Pulmonary artery endothelial cell (primary cell): ENCODE results near the gene UBE2U. TPM values are rescaled to one million over a fixed set of nuclear protein-coding genes. Genes with fewer than 3 reads are reported as not detected.
"Not testable (repeated sequence)": the region's sequence is repeated elsewhere in the genome, so short reads cannot be mapped to it uniquely, and the experiment has no call there.

Experiments
- DNase-seq: peaks from one replicate; pipeline ENCODE4 v3.0.0-alpha.2; 2011; ENCODE audit warnings: low read depth, low spot score
- total RNA-seq: library from RNA; depleted of rRNA; stranded (reverse); fragments of >200 nt; gene quantifications from 2 replicates; pipeline ENCODE4 v1.2.3, GENCODE V29; 2014

The UBE2U gene
- total RNA-seq, 1 donor from 2014 or later: not detected

GRCh38 chr1:64192290-64192689 lies 11.1 kb upstream of the UBE2U start:
- DNase-seq: no peak

GRCh38 chr1:64194168-64195080 lies 9.0 kb upstream of the UBE2U start:
- DNase-seq: no peak

GRCh38 chr1:64195081-64195395 lies 8.4 kb upstream of the UBE2U start:
- DNase-seq: no peak

GRCh38 chr1:64196074-64196870 lies 7.2 kb upstream of the UBE2U start:
- no peak for DNase-seq

- no peak for DNase-seq
Observed at GRCh38 chr1:64197076-64197475, 6.3 kb upstream of the UBE2U start.

- DNase-seq: no peak
Observed at GRCh38 chr1:64199154-64199553, 4.3 kb upstream of the UBE2U start.

GRCh38 chr1:64200064-64200463 lies 3.4 kb upstream of the UBE2U start:
- no peak for DNase-seq

- DNase-seq: no peak
Observed at GRCh38 chr1:64209221-64209620, 5.8 kb downstream of the UBE2U start.

- no peak for DNase-seq
Observed at GRCh38 chr1:64212031-64212430, 8.6 kb downstream of the UBE2U start.

- no peak for DNase-seq
Observed at GRCh38 chr1:64215576-64215975, 12.2 kb downstream of the UBE2U start.

- DNase-seq: no peak
Observed at GRCh38 chr1:64220241-64220640, 16.8 kb downstream of the UBE2U start.

GRCh38 chr1:64223329-64224151 lies 20.1 kb downstream of the UBE2U start:
- DNase-seq: no peak

- DNase-seq: not testable (repeated sequence)
Observed at GRCh38 chr1:64224236-64224635, 20.8 kb downstream of the UBE2U start.

GRCh38 chr1:64228167-64228957 lies 24.9 kb downstream of the UBE2U start:
- no peak for DNase-seq

- no peak for DNase-seq
Observed at GRCh38 chr1:64229307-64229706, 25.9 kb downstream of the UBE2U start.

GRCh38 chr1:64231153-64231552 lies 27.7 kb downstream of the UBE2U start:
- DNase-seq: no peak

- DNase-seq: no peak
Observed at GRCh38 chr1:64231654-64232053, 28.2 kb downstream of the UBE2U start.

- no peak for DNase-seq
Observed at GRCh38 chr1:64234714-64235113, 31.3 kb downstream of the UBE2U start.

- DNase-seq: no peak
Observed at GRCh38 chr1:64235181-64235580, 31.8 kb downstream of the UBE2U start.

GRCh38 chr1:64235910-64236309 lies 32.5 kb downstream of the UBE2U start:
- DNase-seq: no peak

GRCh38 chr1:64236541-64236954 lies 33.1 kb downstream of the UBE2U start:
- no peak for DNase-seq
